Right hindlimb (tissue), 1 donor: ENCODE results near the gene EPN2.

Source experiments
- DNase-seq: peaks from one replicate; pipeline ENCODE4 v3.0.0-alpha.2; 2018

Gene EPN2

DNA sequence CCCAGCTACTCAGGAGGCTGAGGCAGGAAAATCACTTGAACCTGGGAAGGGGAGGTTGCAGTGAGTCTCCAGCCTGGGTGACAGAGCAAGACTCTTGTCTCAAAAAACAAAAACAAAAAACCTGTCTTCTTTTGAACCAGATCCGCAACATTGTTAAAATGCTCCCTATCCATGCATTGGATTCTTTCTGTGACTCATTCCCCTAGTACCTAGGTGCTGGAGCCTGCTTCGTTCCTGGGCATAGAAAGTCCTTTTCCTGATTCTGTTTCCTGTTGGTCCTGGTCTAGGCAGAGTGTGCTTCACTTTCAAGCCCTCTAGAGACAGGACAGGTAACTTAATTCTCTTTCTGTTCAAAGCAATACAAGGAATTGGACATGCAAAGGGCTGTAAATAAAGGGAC lies 5.2 kb downstream of the EPN2 start:
- DNase-seq: no peak

DNA sequence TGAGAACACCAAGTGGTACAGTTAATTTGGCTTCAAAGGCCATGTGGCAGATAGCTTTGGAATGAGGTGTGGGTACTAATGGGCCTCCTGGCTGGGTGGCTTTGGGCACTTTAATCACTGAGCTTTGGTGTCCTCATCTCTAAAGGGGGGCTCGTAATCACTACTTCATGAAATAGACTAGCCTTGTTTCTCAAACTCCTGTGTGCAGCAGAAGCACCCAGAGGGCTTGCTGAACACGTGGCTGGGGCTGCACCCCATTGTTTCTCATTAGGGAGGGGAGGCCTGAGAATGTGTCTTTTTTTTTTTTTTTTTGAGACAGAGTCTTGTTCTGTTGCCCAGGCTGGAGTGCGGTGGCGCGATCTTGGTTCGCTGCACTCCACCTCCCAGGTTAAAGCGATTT lies 5.8 kb downstream of the EPN2 start:
- no peak for DNase-seq

DNA sequence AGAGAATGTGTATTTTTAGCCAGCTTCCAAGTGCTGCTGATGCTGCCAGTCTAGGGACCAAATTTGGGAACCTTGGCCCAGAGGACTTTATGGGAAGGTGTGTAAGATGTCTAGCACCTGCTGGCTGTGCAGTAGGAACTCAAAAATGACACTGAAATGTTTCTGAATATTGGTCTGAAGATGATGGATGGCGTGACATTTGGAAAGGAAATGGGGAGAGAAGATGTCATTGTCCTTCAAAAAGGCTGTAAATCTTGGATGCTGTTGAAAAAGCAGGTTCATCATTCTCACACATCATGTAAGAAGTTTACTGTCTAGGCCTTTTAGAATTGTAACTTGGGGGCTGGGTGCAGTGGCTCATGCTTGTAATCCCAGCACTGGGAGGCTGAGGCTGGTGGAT lies 6.7 kb downstream of the EPN2 start:
- no peak for DNase-seq

DNA sequence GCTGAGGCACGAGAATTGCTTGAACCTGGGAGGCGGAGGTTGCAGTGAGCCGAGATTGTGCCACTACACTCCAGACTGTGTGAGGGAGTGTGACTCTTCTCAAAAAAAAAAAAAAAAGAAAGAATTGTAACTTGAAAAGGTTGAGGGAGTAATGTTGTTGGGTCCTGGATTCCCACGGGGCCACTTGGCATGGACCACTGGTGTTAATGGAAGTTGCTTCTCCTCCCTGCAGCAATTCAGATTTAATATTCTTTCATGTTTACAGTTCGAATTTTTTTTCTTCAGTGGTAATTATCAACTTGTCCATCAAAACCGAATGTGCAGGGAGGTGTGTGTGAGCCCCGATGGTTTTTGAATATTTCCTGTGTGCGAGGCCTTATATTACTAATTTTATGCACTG lies 7.2 kb downstream of the EPN2 start:
- DNase-seq: no peak

DNA sequence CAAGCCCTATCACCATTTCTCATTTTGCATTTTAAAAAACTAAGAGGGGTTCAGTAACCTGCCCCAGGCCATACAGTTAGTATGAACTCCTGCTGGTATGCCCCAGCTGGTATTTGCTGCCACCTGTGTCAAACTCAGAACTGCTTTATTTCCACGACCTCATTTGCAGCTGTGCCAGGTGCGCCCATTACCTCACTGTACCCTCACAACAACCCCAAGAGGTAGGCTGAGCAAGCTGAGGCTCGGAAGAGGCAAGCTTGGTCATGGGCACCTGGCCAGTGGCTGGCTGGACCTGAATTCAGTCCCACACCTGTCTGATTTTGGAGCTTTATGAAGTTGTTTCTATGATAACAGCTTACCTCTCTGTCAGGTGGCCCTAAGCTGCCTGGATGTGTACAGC lies 7.6 kb downstream of the EPN2 start:
- no peak for DNase-seq

DNA sequence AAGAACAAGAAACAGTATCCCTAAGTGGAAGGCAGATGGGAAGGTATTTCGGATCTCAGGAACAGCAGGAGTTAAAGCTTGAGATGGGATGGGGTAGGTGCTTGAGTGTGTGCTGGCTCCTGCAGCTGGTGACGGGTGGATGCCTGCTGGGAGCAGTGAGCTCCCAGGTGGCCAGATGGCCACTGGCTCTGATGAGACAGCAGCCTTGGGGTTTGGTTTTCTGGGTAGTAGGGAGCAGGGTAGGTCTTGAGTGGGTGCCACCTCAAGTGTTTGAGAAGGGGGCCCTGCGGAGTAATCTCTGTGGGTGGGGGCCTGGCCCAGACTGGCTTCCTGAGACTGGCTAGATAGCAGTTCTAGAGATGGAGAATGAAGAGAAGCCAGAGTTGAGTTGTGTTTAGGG lies 10.3 kb downstream of the EPN2 start:
- DNase-seq: no peak

DNA sequence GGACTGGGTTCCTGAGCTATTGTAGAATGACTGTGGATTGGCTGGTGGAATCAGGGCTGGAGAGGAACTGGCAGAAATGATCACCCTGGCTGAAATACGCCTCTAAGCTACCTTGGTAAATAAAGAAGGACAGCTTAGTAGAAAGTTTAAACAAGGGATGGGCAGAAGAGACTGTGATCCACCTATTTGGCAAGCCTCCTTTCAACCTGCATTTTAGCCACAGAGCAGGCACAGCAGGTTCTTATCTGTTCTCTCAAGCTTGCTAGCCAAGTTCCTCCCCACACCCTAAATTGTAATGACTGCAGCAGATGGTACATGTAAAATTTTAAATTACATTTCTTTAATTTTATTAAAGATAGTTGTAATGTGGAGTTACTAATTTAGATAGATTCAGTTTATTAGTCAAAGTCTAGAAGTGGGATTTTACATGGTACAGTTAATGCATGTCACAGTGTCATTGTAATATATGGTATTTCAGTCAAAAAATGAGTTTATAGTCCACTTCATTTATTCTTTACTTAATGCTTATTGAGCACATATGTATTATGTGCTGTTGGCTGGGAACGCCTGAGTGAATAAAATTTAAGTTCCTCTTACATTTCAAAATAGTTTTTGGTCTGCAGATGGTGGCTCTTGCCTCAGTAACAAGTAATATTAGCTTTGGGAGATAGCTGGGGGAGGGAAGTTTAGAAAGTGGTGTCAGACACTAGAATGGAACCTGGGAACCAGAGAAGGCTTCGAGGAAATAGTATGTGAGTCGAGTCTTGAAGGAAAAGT lies 11.2 kb downstream of the EPN2 start:
- DNase-seq: no peak

DNA sequence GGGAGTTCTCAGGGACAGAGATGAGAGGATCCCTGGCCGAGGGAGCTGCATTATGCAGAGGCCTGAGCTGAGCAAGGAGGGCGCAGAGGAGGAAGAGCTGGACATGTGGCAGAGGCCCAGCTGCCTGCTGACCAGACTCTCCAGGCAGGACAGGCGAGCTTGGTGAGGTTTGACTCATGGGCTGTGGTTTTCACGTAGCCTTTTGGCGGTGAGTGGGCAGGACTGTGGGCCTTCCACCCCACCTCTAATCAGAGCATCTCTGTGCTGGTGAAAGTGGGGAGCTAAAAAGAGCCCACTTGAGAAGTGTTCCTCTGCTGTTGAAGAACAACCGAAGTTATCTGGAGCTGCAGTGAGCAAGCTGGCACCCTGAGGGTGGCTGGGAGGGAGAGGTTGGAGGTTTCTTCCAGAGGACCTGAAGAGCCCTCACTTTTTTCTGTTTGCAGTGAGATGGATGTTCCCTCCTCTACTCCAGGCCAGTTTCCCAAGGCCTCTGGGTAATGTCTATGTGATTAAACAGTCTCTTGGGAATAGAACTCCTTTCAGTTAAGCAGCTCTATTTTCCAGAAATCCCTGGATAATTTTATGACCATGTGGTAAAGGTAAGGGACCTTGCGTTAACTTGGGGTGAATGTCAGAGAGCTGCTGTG lies 11.9 kb downstream of the EPN2 start:
- no peak for DNase-seq

DNA sequence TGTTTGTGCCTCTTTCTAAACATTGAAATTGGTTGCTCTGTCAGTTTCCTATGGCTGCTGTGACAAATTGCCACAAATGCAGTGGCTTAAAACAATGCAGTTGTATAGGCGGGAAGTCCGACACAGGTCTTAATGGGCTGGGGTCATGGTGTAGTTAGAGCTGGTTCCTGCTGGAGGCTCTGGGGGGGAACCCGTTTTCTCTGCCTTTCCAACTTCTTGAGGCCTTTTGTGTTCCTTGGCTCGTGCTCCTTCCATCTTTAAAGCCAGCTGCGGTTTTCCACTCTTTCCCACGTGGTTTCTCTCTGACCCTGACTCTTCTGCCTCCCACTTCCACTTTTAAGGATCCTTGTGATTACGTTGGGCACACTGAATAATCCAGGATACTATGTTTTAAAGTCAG lies 12.5 kb downstream of the EPN2 start:
- peak; percentile 59 for DNase-seq

DNA sequence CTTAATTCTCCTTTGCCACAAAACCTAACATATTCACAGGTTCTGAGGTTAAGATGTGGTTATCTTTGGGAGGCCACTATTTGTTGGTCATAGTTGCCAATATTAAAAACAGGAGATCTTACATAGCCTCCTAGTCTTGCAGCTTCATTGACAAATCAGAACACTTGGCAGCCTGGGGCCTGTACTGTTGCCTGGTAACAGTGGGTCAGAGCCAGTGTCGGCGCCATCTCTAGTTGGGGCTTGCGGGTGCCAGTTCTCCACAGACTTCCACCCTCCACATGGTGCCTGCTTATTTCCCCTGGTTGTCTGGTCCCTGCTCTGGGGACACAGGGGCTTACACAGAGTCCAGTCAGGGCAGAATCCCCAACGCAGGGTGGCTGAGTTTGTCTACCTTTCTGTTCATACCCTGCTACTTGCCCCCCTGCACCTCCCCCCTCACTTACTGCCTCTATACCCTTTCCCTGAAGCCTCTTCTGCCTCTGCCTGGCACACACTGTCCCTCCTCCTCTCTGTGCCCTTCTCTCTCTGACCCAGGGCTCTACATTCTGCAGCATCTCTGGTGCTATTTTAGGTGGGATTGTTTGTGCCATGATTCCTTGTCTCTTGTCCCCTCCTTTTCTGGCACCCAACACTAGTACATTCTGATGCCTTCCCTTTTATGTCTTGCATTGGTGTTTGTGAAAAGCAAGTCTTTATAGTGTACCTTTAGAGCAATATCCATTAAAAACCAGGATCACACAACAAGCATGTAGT lies 13.4 kb downstream of the EPN2 start:
- DNase-seq: no peak

DNA sequence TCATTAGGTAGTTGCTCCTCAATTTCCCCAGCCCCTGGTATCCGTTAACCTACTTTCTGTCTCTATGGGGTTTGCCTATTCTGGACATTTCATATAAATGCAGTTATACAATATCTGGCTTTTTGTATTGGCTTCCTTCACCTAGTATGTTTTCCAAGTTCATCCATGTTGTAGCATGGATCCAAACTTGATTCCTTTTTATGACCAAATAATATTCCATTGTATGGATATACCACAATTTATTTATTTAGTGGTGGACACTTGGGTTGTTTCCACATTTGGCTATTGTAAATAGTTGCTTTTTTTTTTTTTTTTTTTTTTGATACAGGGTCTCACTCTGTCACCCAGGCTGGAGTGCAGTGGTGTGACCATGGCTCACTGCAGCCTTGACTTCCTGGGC lies 15.9 kb downstream of the EPN2 start:
- DNase-seq: no peak

DNA sequence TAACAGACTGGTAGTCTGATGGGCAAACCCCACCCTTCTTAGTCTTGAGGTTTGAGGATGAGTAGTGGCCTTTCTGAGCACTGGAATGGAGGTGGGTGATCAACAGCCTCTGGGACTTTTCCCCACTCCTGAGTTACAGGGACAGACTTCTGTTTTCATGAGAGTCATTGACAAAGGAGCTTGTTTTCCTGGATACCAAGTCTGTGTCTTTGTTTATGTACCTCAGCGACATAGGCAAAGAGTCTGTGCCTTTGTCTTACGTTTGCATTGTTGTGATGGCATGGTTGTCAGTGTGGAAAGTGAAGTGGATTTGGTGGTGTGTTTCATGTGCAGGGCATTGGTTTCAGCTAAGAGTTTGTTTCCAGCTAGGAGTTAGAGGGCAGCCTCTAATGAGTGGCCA lies 17.5 kb downstream of the EPN2 start:
- no peak for DNase-seq

DNA sequence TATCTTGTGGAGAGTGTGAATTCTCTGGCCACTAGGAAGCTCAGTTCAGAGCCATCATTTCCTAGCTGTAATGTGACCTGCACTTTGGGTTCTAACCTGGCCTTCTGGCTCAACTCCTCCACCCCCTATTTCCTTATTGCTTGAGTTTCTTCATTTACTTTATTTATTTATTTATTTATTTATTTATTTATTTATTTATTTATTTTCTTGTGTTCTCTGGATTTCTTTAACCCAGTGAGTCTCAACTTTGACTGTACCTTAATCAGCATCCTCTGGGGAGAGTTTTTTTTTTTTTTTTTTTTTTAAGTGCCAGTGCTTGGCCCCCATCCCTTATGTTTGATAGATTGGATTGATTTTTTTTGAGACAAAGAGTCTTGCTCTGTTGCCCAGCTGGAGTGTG lies 18.1 kb downstream of the EPN2 start:
- DNase-seq: no peak

DNA sequence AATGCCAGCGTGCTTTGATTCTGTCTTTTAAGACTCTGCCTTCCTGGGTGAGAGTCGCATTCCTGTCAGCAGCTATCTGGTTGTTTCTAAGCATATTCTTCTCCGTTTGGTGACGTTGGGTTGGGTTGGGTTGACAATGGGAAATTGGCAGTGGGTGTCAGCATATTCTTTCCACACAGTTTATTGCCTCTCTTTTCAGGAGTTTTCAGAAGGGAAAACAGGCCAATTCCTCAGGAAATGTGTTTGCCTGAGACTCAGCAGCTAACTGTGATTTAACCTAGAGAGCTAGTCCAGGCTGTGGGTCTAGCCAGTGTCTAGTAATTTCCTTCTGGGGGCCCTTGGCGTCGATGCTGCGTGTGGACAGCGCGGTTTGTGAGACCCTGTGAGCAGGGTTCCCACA lies 21.2 kb downstream of the EPN2 start:
- no peak for DNase-seq

DNA sequence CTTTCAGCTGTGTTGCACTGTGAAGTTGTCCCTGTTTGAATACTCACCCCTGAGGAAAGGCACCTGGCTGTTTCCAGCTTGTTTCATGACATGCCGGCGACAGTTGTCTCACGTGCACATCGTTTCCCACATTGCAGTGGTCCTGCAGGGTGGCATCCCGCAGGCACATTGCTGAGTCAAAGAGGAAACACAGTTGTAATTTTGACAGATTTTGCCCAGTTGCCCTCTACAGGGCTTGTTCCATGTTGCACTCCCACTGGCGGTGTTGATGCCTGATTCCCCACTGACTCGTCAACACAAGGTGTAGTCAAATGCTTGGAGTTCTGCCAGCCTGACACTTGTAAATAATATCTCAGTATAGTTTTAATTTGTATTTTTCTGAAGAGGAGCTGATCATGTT lies 23.8 kb downstream of the EPN2 start:
- no peak for DNase-seq

DNA sequence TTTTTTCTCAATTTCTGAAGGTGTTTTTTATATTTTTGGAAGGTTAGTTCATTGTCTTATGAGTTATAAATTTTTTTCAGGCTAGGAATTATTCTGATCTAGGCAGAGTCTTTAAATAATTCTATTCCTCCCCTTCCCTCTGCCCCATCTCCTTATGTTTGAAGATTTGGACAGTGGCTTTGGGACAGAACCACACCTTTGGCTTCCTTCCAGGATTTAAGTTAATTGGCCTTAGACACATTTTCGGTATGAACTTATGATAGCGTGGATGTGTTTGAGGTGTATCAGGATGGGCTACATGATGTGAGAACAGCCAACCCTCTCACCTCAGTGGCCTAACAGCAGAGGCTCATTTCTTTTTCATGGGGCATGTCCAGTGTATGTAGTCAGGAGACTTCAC lies 24.3 kb downstream of the EPN2 start:
- no peak for DNase-seq

DNA sequence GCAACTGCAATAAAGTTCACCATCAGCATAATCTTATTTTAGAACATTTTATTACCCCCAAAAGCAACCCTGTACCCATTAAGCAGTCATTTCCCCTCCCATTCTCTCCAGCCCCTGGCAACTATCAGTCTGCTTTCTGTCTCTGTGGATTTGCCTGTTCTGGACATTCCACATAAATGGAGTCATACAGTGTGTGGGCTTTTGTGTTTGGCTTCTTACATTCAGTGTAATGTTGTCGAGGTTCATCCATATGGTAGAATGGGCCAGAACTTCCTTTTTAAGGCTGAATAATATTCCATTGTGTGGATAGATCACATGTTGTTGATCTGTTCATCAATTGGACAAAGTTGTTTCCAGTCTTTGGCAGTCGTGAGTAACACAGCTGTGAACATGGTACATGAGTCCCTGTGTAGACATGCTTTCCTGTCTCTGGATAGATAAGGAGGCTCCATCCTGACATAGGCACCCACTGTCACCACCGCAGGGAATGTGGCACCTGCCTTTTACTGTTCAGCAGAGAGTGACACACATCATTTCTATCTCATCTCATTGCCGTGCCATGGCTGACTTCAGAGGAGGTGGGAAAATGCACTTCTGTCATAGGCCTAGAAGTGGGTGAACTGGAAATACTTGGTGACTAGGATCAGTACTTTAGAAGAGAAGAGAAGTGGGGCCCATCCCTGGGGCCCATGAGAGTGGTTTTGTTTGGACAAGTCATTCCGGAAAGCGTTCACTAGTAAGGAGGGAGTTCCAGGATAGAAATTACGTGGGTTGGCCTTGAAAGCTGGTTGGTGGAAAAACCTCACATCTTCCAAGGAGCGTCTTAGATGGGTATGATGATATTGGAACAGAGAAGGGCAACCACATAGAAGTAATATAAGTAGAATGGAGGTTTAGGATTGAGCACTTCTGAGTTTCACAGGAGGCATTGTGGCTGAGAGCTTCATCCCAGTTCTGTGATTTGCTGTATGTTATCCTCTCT lies 25.8 kb downstream of the EPN2 start:
- peak; percentile 42 for DNase-seq

DNA sequence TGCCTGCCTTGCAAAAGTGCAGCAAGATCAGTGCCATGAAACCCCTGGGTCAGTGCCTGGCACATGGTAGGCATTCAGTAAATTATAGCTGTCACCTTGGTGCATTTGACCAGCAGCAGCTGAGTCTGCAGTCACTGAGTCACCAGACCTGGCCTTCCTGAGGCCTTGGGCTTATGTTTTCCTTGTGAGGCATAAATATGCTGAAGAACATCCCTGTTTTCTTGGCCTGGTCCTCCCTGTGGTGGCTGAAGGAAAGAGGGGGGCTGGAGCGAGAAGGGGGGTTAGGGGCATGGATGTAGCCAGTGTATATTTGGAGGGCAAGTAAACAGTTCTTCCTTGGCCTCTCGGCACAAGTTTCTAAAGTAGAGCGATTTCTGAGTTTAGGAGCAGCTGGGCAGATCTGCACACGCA lies 26.5 kb downstream of the EPN2 start:
- DNase-seq: no peak

DNA sequence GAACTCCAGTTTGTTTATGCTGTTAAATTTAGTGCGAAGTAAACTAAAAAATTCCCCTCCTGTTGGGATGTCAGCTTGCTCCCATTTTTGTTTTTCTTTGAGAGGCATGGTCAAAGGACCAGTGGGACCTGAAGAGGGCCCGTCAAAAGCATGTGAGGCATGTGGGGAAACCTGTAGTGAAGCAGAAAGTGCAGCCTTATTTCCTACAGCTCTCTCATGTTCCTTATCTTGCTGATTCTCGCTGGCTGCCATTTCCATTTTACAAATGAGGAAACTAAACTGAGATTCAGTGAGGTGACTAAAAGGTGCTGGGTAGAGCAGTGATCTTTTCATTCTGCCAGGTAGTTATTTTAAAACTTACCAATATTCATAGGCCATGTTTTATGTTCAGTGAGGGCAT lies 27.1 kb downstream of the EPN2 start:
- no peak for DNase-seq

DNA sequence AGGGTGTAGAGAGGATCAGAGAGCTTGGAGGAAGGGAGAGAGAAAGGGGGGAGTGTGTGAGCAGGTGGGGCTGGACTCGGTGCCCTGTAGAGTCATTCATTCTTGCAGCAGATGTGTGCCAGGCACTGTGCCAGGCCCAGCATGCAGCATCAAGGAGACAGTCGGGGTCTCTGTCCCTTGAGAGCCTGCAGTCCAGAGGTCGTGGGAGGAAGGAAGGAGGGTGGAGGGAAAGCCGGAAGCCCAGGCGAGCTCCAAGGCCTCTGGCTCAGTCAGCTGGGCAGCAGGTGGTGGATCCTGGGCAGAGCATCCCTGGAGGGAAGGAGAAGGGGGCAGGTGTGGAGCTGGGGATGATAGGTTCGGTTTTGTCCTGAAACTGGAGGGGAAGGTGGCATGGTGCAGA lies 27.5 kb downstream of the EPN2 start:
- DNase-seq: peak; percentile 32

DNA sequence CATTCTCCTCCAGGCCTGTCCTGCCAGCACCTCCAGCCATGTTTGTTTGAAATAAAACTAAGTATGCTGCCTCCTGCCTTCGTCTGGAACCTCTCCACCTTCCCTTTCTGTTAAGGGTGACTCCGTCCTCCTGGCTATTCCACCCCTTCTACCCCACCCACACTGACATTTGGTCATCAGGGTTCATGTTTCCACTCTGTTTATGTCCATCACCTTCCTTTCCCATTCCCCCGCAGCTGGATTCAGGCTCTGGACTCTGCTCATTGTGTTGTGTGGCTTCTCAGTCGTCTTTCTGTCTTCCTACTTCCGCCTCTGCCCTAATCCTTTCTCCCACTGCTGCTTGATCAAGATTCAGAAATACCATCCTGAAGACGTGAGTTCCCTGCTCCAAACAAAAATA lies 28.6 kb downstream of the EPN2 start:
- DNase-seq: no peak

DNA sequence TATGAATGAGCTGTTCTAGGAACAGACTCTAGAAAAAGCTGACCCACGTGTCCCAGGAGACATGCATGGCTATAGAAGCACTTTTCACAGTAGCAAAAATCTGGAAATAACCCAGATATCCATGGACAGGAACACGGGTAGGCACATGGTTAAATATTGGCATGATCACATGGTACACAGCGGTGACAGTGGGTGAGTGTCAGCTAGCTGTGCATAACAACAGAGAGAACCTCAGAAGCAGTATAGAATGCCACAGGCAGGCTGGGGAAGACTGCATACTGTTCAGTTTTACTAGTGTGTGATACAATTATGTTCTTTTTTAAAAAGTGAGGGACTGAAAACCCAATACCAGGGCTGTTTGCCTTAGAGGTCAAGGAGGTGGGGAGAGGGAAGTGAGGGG lies 31.4 kb downstream of the EPN2 start:
- DNase-seq: no peak

DNA sequence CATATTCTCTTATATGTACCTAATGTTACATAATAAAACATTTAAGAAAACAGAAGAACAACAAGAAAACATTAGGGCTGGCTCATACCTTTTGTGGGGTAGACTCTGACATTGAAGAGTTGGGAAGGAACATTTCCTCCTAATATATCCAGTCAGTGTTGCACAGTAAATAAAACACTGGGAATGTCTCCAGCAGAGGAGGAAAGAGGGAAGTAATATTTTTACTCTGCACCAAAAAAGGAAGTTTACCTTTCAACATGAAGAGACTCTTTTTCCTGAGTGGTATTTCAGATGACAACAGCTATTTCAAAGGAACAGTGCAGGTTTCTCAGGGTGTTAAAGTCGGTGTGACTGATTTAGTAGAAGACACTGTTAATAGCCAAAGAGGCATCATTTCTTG lies 31.9 kb downstream of the EPN2 start:
- DNase-seq: no peak
